Activated CD4-positive, alpha-beta memory T cell treated with anti-CD3 and anti-CD28 coated beads for 36 hours (primary cell): ENCODE measurements around the gene NUMBL. TPM values are rescaled to one million over a fixed set of nuclear protein-coding genes. Genes with fewer than 3 reads are reported as not detected.

Source experiments
- CTCF ChIA-PET: fragments of 350-600 bp; sonication (Branson Sonifier 250); formaldehyde crosslinking; loops from one replicate; lab custom pipeline; 2021; ENCODE audit warnings: antibody characterized with exemption, inconsistent platforms; lab: Charles Lee
- POLR2A ChIA-PET: fragments of 350-600 bp; sonication (Branson Sonifier 250); formaldehyde crosslinking; loops from one replicate; lab custom pipeline; 2021; ENCODE audit warnings: antibody characterized with exemption; lab: Charles Lee
- DNase-seq: peaks from one replicate; pipeline ENCODE4 v3.0.0-alpha.2; 2020
- H3K27ac Mint-ChIP-seq: one replicate; pipeline ENCODE4 v1.8.0; 2021; ENCODE audit warnings: mixed read lengths
- H3K27me3 Mint-ChIP-seq: one replicate; pipeline ENCODE4 v1.8.0; 2021; ENCODE audit warnings: mixed read lengths
- H3K36me3 Mint-ChIP-seq: one replicate; pipeline ENCODE4 v1.8.0; 2021; ENCODE audit warnings: mixed read lengths
- H3K4me1 Mint-ChIP-seq: one replicate; pipeline ENCODE4 v1.8.0; 2021; ENCODE audit warnings: low read depth, mixed read lengths
- H3K4me3 Mint-ChIP-seq: one replicate; pipeline ENCODE4 v1.8.0; 2021; ENCODE audit warnings: mild to moderate bottlenecking, mixed read lengths
- H3K9me3 Mint-ChIP-seq: one replicate; pipeline ENCODE4 v1.8.0; 2021; ENCODE audit warnings: mixed read lengths
- intact Hi-C: fragments of 100-400 bp; cut with micrococcal nuclease; formaldehyde crosslinking; loops from one replicate; pipeline ENCODE4 v1.15.1; 2023
- total RNA-seq, 2 experiments: library from RNA; stranded (reverse); gene quantifications; one replicate each; pipeline ENCODE4 v1.2.3, GENCODE V29; 2021

The NUMBL gene
- total RNA-seq, 2 experiments from 2014 or later: 14.0 to 14.8 TPM

GRCh38 chr19:40714441-40715299, 24.2 kb upstream of the NUMBL start:
- H3K9me3 Mint-ChIP-seq: no peaks in the 10 kb centered on the region
- peak overlapping the region; percentile 97 for H3K27ac Mint-ChIP-seq
- no peaks in the 10 kb centered on the region for H3K27me3 Mint-ChIP-seq
- peak; percentile 97 for DNase-seq
- POLR2A ChIA-PET: no interaction called here
- intact Hi-C loops: loop anchor here (1.0 kb wide), 1 partner anchor 99 kb away; no protein-coding TSS in a partner anchor
- H3K4me1 Mint-ChIP-seq: peaks cover 41% of the 10 kb centered on the region
- peaks cover 16% of the 10 kb centered on the region for H3K36me3 Mint-ChIP-seq
- CTCF ChIA-PET: no interaction called here
- peak overlapping the region; percentile 93 for H3K4me3 Mint-ChIP-seq

GRCh38 chr19:40713939-40714338, 23.5 kb upstream of the NUMBL start:
- H3K9me3 Mint-ChIP-seq: no peaks in the 10 kb centered on the region
- no peaks in the 10 kb centered on the region for H3K27me3 Mint-ChIP-seq
- ChIA-PET POLR2A (no interaction called here), CTCF (no interaction called here)
- intact Hi-C loops: no loop called here
- peak overlapping the region; percentile 52 for H3K27ac Mint-ChIP-seq
- H3K4me1 Mint-ChIP-seq: peaks cover 35% of the 10 kb centered on the region
- no peak for DNase-seq
- H3K36me3 Mint-ChIP-seq: peaks cover 19% of the 10 kb centered on the region
- peak overlapping the region; percentile 93 for H3K4me3 Mint-ChIP-seq

DNA sequence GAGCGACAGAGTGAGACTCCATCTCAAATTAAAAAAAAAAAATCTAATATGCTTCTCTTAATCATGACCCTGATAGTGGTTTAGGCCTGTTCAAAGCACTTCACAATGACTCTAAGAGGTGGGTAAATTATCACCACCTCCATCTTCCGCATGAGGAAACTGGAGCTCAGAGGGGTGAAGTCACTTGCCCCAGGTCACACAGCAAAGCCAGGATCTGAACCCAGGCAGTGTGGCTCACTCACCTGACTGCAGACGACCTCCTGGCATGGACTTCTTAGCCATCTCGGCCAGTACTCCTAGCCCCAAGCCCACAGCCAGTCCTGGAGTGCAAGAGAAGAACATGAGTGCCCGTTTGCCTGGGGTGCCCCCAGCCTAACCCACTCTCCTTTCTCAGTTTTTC, 19.4 kb upstream of the NUMBL start:
- POLR2A ChIA-PET: no interaction called here
- intact Hi-C loops: no loop called here
- DNase-seq: no peak

GRCh38 chr19:40707615-40708014, 17.2 kb upstream of the NUMBL start:
- POLR2A ChIA-PET: no interaction called here
- Mint-ChIP-seq H3K9me3 (no peaks in the 10 kb centered on the region), H3K27ac (no peak overlapping the region), H3K4me3 (no peak overlapping the region), H3K36me3 (peaks cover 30% of the 10 kb centered on the region), H3K4me1 (peaks cover 5% of the 10 kb centered on the region), H3K27me3 (no peaks in the 10 kb centered on the region)
- intact Hi-C loops: no loop called here
- CTCF ChIA-PET: interaction anchor here (1.1 kb wide), 1 partner anchor 9 kb away, joined by 4 read pairs; the partner anchor contains the start of genes COQ8B and ITPKC
- no peak for DNase-seq

More for the DNA sequence above, 19.4 kb upstream of the NUMBL start:
- no peaks in the 10 kb centered on the region for H3K27me3 Mint-ChIP-seq
- H3K4me3 Mint-ChIP-seq: no peak overlapping the region
- H3K9me3 Mint-ChIP-seq: no peaks in the 10 kb centered on the region
- CTCF ChIA-PET: interaction anchor here (0.6 kb wide), 1 partner anchor 997 kb away, joined by 3 read pairs; no protein-coding TSS in a partner anchor
- no peak overlapping the region for H3K27ac Mint-ChIP-seq
- peaks cover 24% of the 10 kb centered on the region for H3K36me3 Mint-ChIP-seq
- H3K4me1 Mint-ChIP-seq: peaks cover 16% of the 10 kb centered on the region

- ChIA-PET CTCF (no interaction called here), POLR2A (no interaction called here)
- intact Hi-C loops: no loop called here
- no peaks in the 10 kb centered on the region for H3K9me3 Mint-ChIP-seq
- no peak overlapping the region for H3K27ac Mint-ChIP-seq
- no peak overlapping the region for H3K4me3 Mint-ChIP-seq
- no peaks in the 10 kb centered on the region for H3K4me1 Mint-ChIP-seq
- peaks cover 26% of the 10 kb centered on the region for H3K36me3 Mint-ChIP-seq
- DNase-seq: no peak
- no peaks in the 10 kb centered on the region for H3K27me3 Mint-ChIP-seq
Measured at GRCh38 chr19:40705950-40706619, 15.6 kb upstream of the NUMBL start.

DNA sequence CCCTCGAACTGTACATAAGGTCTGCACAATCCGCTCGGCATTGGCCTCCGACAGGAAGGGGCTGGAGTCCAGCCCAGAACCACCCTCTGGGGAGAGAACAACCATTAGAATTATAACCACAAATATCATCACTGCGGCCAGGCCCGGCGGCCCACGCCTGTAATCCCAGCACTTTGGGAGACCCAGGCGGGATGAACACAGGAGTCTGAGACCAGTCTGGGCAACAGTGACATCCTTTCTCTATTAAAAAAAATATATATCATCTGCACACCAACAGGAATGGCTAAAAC, 14.9 kb upstream of the NUMBL start:
- no peaks in the 10 kb centered on the region for H3K27me3 Mint-ChIP-seq
- intact Hi-C loops: no loop called here
- H3K9me3 Mint-ChIP-seq: no peaks in the 10 kb centered on the region
- no peaks in the 10 kb centered on the region for H3K4me1 Mint-ChIP-seq
- ChIA-PET CTCF (no interaction called here), POLR2A (no interaction called here)
- DNase-seq: no peak
- no peak overlapping the region for H3K4me3 Mint-ChIP-seq
- peaks cover 22% of the 10 kb centered on the region for H3K36me3 Mint-ChIP-seq
- H3K27ac Mint-ChIP-seq: no peak overlapping the region

- intact Hi-C loops: no loop called here
- POLR2A ChIA-PET: interaction anchor here (1.2 kb wide), 1 partner anchor 14 kb away, joined by 3 read pairs; the partner anchor contains the start of gene NUMBL
- Mint-ChIP-seq H3K27ac (no peak overlapping the region), H3K4me3 (no peak overlapping the region), H3K9me3 (no peaks in the 10 kb centered on the region), H3K4me1 (no peaks in the 10 kb centered on the region), H3K36me3 (peaks cover 20% of the 10 kb centered on the region), H3K27me3 (no peaks in the 10 kb centered on the region)
- CTCF ChIA-PET: no interaction called here
- DNase-seq: no peak
Measured at GRCh38 chr19:40704491-40705361, 14.3 kb upstream of the NUMBL start.

DNA sequence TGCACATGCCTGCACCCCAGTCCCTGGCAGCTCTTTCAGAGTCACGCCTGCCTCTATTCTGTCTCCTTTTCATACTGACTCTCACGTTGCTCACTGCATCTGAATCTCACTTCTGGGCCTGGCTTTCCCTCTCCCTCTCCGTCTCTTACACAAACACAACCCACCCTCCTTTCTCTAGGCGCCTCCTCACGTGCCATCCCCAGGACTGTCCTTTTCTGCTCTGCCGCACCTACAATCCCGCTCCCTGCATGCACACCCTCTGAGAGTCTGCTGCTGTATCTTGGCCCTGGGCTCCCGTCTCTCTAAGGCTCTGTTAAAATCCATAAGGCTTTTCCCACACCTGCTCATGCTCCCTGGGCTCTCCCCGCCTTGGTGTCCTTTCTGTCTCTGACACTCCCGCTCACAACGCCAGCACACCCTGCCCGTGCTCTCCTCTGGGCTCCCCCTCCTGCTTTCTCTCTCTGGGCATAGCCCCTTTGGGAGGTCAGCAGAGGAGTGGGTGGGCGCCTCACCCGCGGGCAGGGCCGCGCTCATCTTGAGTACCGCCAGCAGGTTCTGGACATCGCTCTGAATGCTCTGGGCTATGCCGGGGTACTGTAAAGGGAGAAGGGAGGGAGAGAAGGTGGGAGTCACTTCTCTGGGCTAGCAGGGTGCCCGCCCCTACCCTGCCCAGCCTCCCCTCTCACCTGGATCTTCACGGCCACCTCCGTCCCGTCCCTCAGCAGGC, 12.7 kb upstream of the NUMBL start:
- CTCF ChIA-PET: no interaction called here
- POLR2A ChIA-PET: interaction anchor here (1.0 to 1.2 kb wide), 2 partner anchors 12 to 13 kb away, joined by 3 read pairs; partner anchors contain the start of gene NUMBL
- H3K4me3 Mint-ChIP-seq: no peak overlapping the region
- no peak for DNase-seq
- H3K9me3 Mint-ChIP-seq: no peaks in the 10 kb centered on the region
- intact Hi-C loops: no loop called here
- no peak overlapping the region for H3K27ac Mint-ChIP-seq
- no peaks in the 10 kb centered on the region for H3K4me1 Mint-ChIP-seq
- H3K36me3 Mint-ChIP-seq: peaks cover 14% of the 10 kb centered on the region
- H3K27me3 Mint-ChIP-seq: no peaks in the 10 kb centered on the region

DNA sequence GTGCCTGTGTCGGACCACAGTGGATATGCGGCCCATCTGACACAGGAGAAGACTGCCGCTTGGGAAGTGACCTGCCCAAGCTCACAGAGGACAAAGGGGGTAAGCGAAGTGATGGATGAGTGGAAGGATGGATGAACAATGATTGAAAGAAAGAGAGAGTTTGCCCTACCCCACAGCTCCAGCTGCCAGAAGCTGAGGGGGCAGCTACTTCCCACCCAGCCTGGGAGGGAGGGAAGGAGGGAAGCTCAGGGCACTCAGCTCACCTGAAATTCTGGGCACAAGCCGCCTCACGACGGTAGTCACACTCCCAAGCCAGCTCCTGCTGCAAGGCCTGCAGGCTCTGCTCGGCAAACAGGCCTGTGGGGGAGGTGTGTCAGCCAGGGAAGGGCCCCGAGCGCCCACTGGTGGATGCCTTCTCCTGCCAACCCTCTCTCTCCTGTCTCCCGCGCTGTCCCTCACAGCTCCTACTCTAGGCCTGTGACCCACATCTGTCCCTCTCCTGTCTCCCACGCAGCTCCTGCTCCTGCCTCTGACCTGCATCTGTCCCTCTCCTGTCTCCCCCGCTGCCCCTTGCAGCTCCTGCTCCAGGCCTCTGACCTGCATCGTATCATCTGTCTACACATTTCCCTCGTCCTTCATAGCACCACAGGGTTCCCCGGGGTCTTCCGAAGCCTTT, 12.0 kb upstream of the NUMBL start:
- intact Hi-C loops: no loop called here
- Mint-ChIP-seq H3K27ac (no peak overlapping the region), H3K27me3 (no peaks in the 10 kb centered on the region), H3K4me3 (no peak overlapping the region), H3K4me1 (no peaks in the 10 kb centered on the region), H3K9me3 (no peaks in the 10 kb centered on the region), H3K36me3 (peaks cover 14% of the 10 kb centered on the region)
- DNase-seq: no peak
- CTCF ChIA-PET: no interaction called here
- POLR2A ChIA-PET: interaction anchor here (1.0 kb wide), 1 partner anchor 11 kb away, joined by 3 read pairs; no protein-coding TSS in a partner anchor

- CTCF ChIA-PET: interaction anchor here (2.4 kb wide), 1 partner anchor 67 kb away, joined by 9 read pairs; no protein-coding TSS in a partner anchor
Measured at GRCh38 chr19:40701758-40702157, 11.3 kb upstream of the NUMBL start.

GRCh38 chr19:40700083-40700482, 9.6 kb upstream of the NUMBL start:
- H3K36me3 Mint-ChIP-seq: peaks cover 13% of the 10 kb centered on the region
- ChIA-PET CTCF (interaction anchor here (2.4 kb wide), 1 partner anchor 66 kb away, joined by 9 read pairs; no protein-coding TSS in a partner anchor), POLR2A (no interaction called here)
- no peaks in the 10 kb centered on the region for H3K9me3 Mint-ChIP-seq
- H3K4me3 Mint-ChIP-seq: no peak overlapping the region
- H3K27ac Mint-ChIP-seq: no peak overlapping the region
- H3K4me1 Mint-ChIP-seq: no peaks in the 10 kb centered on the region
- H3K27me3 Mint-ChIP-seq: no peaks in the 10 kb centered on the region
- no peak for DNase-seq
- intact Hi-C loops: no loop called here

More at GRCh38 chr19:40701758-40702157, 11.3 kb upstream of the NUMBL start:
- H3K4me1 Mint-ChIP-seq: no peaks in the 10 kb centered on the region
- H3K27me3 Mint-ChIP-seq: no peaks in the 10 kb centered on the region
- H3K4me3 Mint-ChIP-seq: no peak overlapping the region
- intact Hi-C loops: no loop called here
- no peak overlapping the region for H3K27ac Mint-ChIP-seq
- peaks cover 14% of the 10 kb centered on the region for H3K36me3 Mint-ChIP-seq
- POLR2A ChIA-PET: no interaction called here
- no peak for DNase-seq
- H3K9me3 Mint-ChIP-seq: no peaks in the 10 kb centered on the region
